Fibroblast of mammary gland (primary cell): ENCODE data around the gene ADSS1.

Experiments
- DNase-seq: peaks from one replicate; pipeline ENCODE4 v3.0.0-alpha.2; 2010; ENCODE audit warnings: low read depth
- H3K4me3 ChIP-seq: 2 replicates; pipeline ENCODE4 v1.5.1; 2011; ENCODE audit warnings: low read depth, mild to moderate bottlenecking, low read length, moderate library complexity; ENCODE audit not compliant: control insufficient read depth
- CTCF ChIP-seq: conservative IDR thresholded peaks from 2 replicates; pipeline ENCODE4 v1.5.1; 2011; ENCODE audit warnings: low read depth, low read length, inconsistent platforms; ENCODE audit not compliant: control insufficient read depth, insufficient read depth

Gene ADSS1

GRCh38 chr14:104684449-104684821 is 39.6 kb upstream of the ADSS1 start:
- TF ChIP-seq CTCF, result no peak
- no peak overlapping the region for H3K4me3 ChIP-seq
- DNase-seq, result no peak

- H3K4me3 ChIP-seq, result no peak overlapping the region
- no peak for DNase-seq
- TF ChIP-seq CTCF, result no peak
Measured at GRCh38 chr14:104685216-104685997, 38.6 kb upstream of the ADSS1 start.

GRCh38 chr14:104685998-104686610 is 37.9 kb upstream of the ADSS1 start:
- no peak overlapping the region for H3K4me3 ChIP-seq
- DNase-seq, result no peak
- no peak for TF ChIP-seq CTCF

GRCh38 chr14:104686624-104687517 is 37.2 kb upstream of the ADSS1 start:
- DNase-seq, result no peak
- TF ChIP-seq CTCF, result no peak
- H3K4me3 ChIP-seq, result no peak overlapping the region

GRCh38 chr14:104687601-104688504 is 36.2 kb upstream of the ADSS1 start:
- peak; percentile 19 for DNase-seq
- TF ChIP-seq CTCF, result no peak

More at GRCh38 chr14:104687601-104688504, 36.2 kb upstream of the ADSS1 start:
- no peak overlapping the region for H3K4me3 ChIP-seq
